Liver (tissue), 3 donors: ENCODE data around the gene PCDHA10.
"Not testable (repeated sequence)": the region's sequence is repeated elsewhere in the genome, so short reads cannot be mapped to it uniquely, and the experiment has no call there.

Source experiments
- EGR1 ChIP-seq, 2 donors: IDR thresholded peaks; 2 replicates each; pipeline ENCODE4 v1.6.1; 2016 to 2018; ENCODE audit warnings: antibody characterized with exemption in 2 of 2, low read depth in 2 of 2
- HNF4A ChIP-seq, 2 donors: conservative IDR thresholded peaks; 2 replicates each; pipeline ENCODE4 v1.6.1; 2016; ENCODE audit warnings: antibody characterized with exemption in 2 of 2, mild to moderate bottlenecking in 2 of 2
- RAD21 ChIP-seq, 2 donors: IDR thresholded peaks; 2 replicates each; pipeline ENCODE4 v1.6.1; 2016; ENCODE audit warnings: antibody characterized with exemption in 2 of 2, mild to moderate bottlenecking in 2 of 2
- RXRA ChIP-seq, 2 donors: IDR thresholded peaks; 2 replicates each; pipeline ENCODE4 v1.6.1; 2017 to 2018; ENCODE audit warnings: antibody characterized with exemption in 2 of 2, mild to moderate bottlenecking in 1 of 2
- SP1 ChIP-seq: IDR thresholded peaks from 2 replicates; pipeline ENCODE4 v1.6.1; 2018; ENCODE audit warnings: antibody characterized with exemption, mild to moderate bottlenecking
- TAF1 ChIP-seq: conservative IDR thresholded peaks from 2 replicates; pipeline ENCODE4 v1.6.1; 2016; ENCODE audit warnings: antibody characterized with exemption, mild to moderate bottlenecking
- TF ChIP-seq, protein P1 (sequence below): IDR thresholded peaks from 2 replicates; pipeline ENCODE4 v1.6.1; 2016; ENCODE audit warnings: antibody characterized with exemption, mild to moderate bottlenecking
- TF ChIP-seq, protein P2 (sequence below): fragments of 150-350 bp; IDR thresholded peaks from 2 replicates; pipeline ENCODE4 v1.5.1; 2017; ENCODE audit warnings: improper control_type of control experiment, low read depth, low read length; ENCODE audit not compliant: missing input control
- TF ChIP-seq, protein P3 (sequence below): IDR thresholded peaks from 2 replicates; pipeline ENCODE4 v1.6.1; 2016; ENCODE audit warnings: antibody characterized with exemption
- TF ChIP-seq, protein P4 (sequence below): IDR thresholded peaks from 2 replicates; pipeline ENCODE4 v1.6.1; 2016; ENCODE audit warnings: antibody characterized with exemption
- donor health status: healthy.
- donor health status: healthy.

DNA sequence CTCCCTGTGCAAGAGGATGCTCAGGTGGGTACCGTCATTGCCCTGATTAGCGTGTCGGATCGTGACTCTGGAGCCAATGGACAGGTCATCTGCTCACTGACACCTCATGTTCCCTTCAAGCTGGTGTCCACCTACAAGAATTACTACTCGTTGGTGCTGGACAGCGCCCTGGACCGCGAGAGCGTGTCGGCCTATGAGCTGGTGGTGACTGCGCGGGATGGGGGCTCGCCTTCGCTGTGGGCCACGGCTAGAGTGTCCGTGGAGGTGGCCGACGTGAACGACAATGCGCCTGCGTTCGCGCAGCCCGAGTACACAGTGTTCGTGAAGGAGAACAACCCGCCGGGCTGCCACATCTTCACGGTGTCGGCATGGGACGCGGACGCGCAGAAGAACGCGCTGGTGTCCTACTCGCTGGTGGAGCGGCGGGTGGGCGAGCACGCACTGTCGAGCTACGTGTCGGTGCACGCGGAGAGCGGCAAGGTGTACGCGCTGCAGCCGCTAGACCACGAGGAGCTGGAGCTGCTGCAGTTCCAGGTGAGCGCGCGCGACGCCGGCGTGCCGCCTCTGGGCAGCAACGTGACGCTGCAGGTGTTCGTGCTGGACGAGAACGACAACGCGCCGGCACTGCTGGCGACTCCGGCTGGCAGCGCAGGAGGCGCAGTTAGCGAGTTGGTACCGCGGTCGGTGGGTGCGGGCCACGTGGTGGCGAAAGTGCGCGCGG is 21.0 kb downstream of the PCDHA10 start:
- not testable (repeated sequence) for TF ChIP-seq HNF4A (conservative IDR thresholded peaks at IDR 0.05); SP1; EGR1 (IDR thresholded peaks at IDR 0.05; ENCODE audit: low read depth in 2 of 2); RXRA (IDR thresholded peaks at IDR 0.05); RAD21 (IDR thresholded peaks at IDR 0.05); TAF1
- TF ChIP-seq, protein P1, sequence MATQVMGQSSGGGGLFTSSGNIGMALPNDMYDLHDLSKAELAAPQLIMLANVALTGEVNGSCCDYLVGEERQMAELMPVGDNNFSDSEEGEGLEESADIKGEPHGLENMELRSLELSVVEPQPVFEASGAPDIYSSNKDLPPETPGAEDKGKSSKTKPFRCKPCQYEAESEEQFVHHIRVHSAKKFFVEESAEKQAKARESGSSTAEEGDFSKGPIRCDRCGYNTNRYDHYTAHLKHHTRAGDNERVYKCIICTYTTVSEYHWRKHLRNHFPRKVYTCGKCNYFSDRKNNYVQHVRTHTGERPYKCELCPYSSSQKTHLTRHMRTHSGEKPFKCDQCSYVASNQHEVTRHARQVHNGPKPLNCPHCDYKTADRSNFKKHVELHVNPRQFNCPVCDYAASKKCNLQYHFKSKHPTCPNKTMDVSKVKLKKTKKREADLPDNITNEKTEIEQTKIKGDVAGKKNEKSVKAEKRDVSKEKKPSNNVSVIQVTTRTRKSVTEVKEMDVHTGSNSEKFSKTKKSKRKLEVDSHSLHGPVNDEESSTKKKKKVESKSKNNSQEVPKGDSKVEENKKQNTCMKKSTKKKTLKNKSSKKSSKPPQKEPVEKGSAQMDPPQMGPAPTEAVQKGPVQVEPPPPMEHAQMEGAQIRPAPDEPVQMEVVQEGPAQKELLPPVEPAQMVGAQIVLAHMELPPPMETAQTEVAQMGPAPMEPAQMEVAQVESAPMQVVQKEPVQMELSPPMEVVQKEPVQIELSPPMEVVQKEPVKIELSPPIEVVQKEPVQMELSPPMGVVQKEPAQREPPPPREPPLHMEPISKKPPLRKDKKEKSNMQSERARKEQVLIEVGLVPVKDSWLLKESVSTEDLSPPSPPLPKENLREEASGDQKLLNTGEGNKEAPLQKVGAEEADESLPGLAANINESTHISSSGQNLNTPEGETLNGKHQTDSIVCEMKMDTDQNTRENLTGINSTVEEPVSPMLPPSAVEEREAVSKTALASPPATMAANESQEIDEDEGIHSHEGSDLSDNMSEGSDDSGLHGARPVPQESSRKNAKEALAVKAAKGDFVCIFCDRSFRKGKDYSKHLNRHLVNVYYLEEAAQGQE, result not testable (repeated sequence)
- TF ChIP-seq, protein P2, sequence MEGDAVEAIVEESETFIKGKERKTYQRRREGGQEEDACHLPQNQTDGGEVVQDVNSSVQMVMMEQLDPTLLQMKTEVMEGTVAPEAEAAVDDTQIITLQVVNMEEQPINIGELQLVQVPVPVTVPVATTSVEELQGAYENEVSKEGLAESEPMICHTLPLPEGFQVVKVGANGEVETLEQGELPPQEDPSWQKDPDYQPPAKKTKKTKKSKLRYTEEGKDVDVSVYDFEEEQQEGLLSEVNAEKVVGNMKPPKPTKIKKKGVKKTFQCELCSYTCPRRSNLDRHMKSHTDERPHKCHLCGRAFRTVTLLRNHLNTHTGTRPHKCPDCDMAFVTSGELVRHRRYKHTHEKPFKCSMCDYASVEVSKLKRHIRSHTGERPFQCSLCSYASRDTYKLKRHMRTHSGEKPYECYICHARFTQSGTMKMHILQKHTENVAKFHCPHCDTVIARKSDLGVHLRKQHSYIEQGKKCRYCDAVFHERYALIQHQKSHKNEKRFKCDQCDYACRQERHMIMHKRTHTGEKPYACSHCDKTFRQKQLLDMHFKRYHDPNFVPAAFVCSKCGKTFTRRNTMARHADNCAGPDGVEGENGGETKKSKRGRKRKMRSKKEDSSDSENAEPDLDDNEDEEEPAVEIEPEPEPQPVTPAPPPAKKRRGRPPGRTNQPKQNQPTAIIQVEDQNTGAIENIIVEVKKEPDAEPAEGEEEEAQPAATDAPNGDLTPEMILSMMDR, result not testable (repeated sequence)
- TF ChIP-seq, protein P3, sequence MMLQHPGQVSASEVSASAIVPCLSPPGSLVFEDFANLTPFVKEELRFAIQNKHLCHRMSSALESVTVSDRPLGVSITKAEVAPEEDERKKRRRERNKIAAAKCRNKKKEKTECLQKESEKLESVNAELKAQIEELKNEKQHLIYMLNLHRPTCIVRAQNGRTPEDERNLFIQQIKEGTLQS, result not testable (repeated sequence)
- TF ChIP-seq, protein P4, sequence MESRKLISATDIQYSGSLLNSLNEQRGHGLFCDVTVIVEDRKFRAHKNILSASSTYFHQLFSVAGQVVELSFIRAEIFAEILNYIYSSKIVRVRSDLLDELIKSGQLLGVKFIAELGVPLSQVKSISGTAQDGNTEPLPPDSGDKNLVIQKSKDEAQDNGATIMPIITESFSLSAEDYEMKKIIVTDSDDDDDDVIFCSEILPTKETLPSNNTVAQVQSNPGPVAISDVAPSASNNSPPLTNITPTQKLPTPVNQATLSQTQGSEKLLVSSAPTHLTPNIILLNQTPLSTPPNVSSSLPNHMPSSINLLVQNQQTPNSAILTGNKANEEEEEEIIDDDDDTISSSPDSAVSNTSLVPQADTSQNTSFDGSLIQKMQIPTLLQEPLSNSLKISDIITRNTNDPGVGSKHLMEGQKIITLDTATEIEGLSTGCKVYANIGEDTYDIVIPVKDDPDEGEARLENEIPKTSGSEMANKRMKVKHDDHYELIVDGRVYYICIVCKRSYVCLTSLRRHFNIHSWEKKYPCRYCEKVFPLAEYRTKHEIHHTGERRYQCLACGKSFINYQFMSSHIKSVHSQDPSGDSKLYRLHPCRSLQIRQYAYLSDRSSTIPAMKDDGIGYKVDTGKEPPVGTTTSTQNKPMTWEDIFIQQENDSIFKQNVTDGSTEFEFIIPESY, result not testable (repeated sequence)
